ENCODE measurements around the gene WNK2. TPM values are rescaled to one million over a fixed set of nuclear protein-coding genes. Genes with fewer than 3 reads are reported as not detected.

The WNK2 gene
- total RNA-seq, 1 experiment from 2014 or later: 69.4 TPM

- Histone ChIP-seq H2BK120ac (ENCODE audit: low read depth, low read length, poor library complexity, severe bottlenecking) (no peak overlapping the region), H4K5ac (ENCODE audit: insufficient read length, low read depth, low read length) (no peak overlapping the region), H2AFZ (ENCODE audit: low read length) (no peak overlapping the region), H4K8ac (replicated peaks; ENCODE audit: insufficient read length, low read depth, low read length) (no peak overlapping the region), H3K56ac (ENCODE audit: insufficient read length, low read depth, low read length) (no peak overlapping the region), H3K27me3 (ENCODE audit: insufficient read depth, low read length) (no peaks in the 10 kb centered on the region), H3K23me2 (ENCODE audit: insufficient read length, low read depth, low read length, poor library complexity, severe bottlenecking) (no peaks in the 10 kb centered on the region), H3K79me2 (ENCODE audit: insufficient read depth, low read length) (no peaks in the 10 kb centered on the region), H3K4me1 (ENCODE audit: insufficient read depth, low read length) (no peaks in the 10 kb centered on the region), H4K20me1 (ENCODE audit: control insufficient read depth, insufficient read depth, insufficient read length) (no peaks in the 10 kb centered on the region), H2BK5ac (ENCODE audit: insufficient read length, low read length) (no peak overlapping the region), H3K23ac (ENCODE audit: insufficient read length, low read depth, low read length) (no peak overlapping the region), H3K14ac (ENCODE audit: insufficient read depth, low read length) (no peak overlapping the region), H3K18ac (ENCODE audit: insufficient read length, low read depth, low read length) (no peak overlapping the region), H3K27ac (ENCODE audit: insufficient read length, low read depth, low read length) (no peak overlapping the region), H2BK12ac (ENCODE audit: insufficient read length, low read depth, low read length) (no peak overlapping the region), H2BK15ac (ENCODE audit: low read depth, low read length) (no peak overlapping the region), H4K91ac (ENCODE audit: insufficient read length, low read depth, low read length) (no peak overlapping the region), H2AK5ac (ENCODE audit: insufficient read length, low read length) (no peak overlapping the region), H3K4ac (ENCODE audit: low read depth, low read length) (no peak overlapping the region), H3K9me3 (ENCODE audit: control insufficient read depth, low read depth, low read length) (no peaks in the 10 kb centered on the region), H3K4me2 (ENCODE audit: insufficient read depth, insufficient read length, low read length) (no peak overlapping the region), H2BK20ac (ENCODE audit: low read depth, low read length, poor library complexity, severe bottlenecking) (no peak overlapping the region), H3K79me1 (ENCODE audit: insufficient read depth, low read depth, low read length, poor library complexity, severe bottlenecking) (no peaks in the 10 kb centered on the region), H3T11ph (ENCODE audit: low read length) (no peak overlapping the region), H3K9ac (ENCODE audit: extremely low read depth, insufficient read length, low read length) (no peak overlapping the region)
- Mint-ChIP-seq H3K4me1 (peaks cover 4% of the 10 kb centered on the region in 2 experiments; a peak in 2 of 4 replicates), H3K36me3 (ENCODE audit: insufficient read depth in 1 of 3, low read depth in 3 of 3) (peaks cover 0 to 2% (median 0%) of the 10 kb centered on the region in 3 experiments; a peak in 2 of 7 replicates), H3K9me3 (no peaks in the 10 kb centered on the region), H3K27me3 (ENCODE audit: low read depth) (no peaks in the 10 kb centered on the region), H3K4me3 (no peak overlapping the region), H3K27ac (0 out of 7 replicates have a peak overlapping the region, but pooled peaks of 1 of the 3 experiments have one; percentile 23)
- peak; percentile 17; the same call in 1 of the 3 replicates for TF ChIP-seq CTCF (conservative IDR thresholded peaks at IDR 0.05)
- DNase-seq: peak; percentile 62
- WGBS (ENCODE audit: extremely low coverage, insufficient read length, low lambda C conversion rate): no CpG with 5 or more reads among the region's 8 CpGs
Measured at GRCh38 chr9:93288341-93288740, 104.4 kb downstream of the WNK2 start.

All from H9 (cell line).